Cortex of kidney (tissue), 1 donor: ENCODE data around the gene HOXB6.

Experiments
- DNase-seq: peaks from one replicate; lab custom pipeline; 2025; lab: John Stamatoyannopoulos, UW

The HOXB6 gene

GRCh38 chr17:48604770-48605329 lies at the start of gene HOXB6:
Gene HOXB6 (minus strand): TSS chr17:48604986. CDS start chr17:48598150, 6,836 bp downstream.
- DNase-seq = no peak

DNA sequence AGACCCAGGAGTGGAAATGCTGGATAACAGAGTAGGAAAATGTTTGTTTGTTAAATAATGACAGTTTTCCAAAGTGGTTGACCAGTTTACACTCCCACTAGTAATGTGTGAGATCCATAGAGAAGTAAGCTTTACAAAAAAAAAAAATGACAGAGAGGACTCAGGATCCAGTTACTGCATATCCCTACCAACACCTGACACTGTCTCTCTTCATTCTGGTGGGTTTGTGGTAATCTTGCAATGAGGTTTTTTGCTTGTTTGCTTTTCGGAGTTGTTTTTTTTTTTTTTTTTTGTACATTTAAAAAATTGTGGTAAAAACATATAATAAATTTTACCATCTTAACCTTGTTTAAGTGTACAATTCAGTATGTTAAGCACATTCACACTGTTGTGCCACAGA lies 45.0 kb upstream of the HOXB6 start:
- DNase-seq = no peak

GRCh38 chr17:48647963-48648245 lies 43.1 kb upstream of the HOXB6 start:
- DNase-seq = no peak

DNA sequence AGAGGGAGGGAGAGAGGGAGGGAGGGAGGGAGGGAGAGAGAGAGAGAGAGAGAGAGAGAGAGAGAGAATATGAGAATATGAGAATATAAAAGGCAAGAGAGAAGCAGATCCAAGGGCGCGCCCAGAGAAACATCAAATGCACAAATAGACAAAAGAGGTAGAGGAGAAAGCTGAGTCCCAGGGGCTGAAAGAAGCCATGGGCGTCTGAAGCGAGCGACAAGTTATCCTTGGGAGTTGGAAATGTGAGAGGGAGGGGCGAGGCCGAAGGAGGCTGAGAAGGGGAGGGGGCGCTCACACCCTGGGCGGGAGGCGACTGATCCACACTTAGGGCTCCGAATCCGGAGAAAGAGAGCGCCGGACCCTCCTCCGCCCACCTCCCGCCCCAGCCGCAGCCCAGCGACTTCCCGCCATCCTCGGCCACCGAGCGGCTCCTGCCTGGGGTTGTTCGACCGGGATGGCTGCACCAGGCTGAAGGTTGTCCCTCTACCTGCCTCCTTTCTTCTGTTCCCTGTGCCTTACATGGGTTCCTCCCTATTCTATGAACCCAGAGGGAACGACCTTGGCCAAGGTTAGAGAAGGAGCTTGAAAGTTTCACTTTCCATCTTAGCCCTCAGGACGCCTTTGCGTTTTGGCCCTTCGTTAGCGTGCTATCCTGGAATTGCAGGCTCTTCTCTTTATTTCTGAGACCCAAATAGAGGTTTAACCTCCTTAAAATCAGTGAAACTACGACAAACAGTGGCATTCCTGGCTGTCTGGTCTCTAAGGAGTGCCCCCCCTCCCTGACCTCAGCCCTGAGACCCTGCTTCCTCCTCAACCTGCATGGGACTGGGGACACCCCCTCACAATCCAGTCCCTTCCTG lies 42.5 kb upstream of the HOXB6 start:
- no peak for DNase-seq

- DNase-seq = no peak
Measured at GRCh38 chr17:48646183-48647102, 41.7 kb upstream of the HOXB6 start.

GRCh38 chr17:48645639-48646182 lies 40.9 kb upstream of the HOXB6 start:
- no peak for DNase-seq

DNA sequence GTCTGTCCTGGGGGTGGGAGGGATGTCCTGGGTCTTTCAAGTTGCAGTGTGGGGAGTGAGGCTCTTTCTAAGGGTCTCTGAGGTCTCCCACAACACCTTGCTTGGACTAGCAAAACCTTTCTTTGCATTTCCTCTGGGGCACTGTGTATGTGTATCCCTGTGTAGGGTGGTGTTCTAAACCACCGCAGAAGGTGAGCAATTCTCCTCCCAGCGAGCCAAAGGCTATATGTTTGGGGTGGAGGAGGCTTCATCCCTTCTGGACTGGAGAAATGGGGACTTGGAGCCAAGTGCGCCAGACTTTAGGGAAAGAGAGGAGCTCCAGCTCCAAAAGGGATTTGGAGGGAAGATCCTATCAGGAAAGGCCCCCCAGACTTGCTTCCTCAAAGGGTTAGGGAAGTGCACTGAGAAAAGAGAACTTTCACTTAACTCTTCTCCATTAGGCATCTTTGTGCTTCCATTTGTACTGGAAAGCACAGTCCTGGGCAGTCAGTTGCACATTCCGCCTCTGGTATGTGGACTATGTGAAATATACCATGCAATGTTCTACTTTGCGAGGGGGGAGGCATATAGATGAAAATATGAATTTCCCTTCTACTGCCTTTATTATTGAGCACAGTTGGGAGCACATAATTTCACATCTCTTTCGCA lies 40.2 kb upstream of the HOXB6 start:
- DNase-seq = no peak

- DNase-seq = no peak
Measured at GRCh38 chr17:48644159-48644558, 39.4 kb upstream of the HOXB6 start.

- DNase-seq = no peak
Measured at GRCh38 chr17:48643697-48644012, 38.9 kb upstream of the HOXB6 start.

DNA sequence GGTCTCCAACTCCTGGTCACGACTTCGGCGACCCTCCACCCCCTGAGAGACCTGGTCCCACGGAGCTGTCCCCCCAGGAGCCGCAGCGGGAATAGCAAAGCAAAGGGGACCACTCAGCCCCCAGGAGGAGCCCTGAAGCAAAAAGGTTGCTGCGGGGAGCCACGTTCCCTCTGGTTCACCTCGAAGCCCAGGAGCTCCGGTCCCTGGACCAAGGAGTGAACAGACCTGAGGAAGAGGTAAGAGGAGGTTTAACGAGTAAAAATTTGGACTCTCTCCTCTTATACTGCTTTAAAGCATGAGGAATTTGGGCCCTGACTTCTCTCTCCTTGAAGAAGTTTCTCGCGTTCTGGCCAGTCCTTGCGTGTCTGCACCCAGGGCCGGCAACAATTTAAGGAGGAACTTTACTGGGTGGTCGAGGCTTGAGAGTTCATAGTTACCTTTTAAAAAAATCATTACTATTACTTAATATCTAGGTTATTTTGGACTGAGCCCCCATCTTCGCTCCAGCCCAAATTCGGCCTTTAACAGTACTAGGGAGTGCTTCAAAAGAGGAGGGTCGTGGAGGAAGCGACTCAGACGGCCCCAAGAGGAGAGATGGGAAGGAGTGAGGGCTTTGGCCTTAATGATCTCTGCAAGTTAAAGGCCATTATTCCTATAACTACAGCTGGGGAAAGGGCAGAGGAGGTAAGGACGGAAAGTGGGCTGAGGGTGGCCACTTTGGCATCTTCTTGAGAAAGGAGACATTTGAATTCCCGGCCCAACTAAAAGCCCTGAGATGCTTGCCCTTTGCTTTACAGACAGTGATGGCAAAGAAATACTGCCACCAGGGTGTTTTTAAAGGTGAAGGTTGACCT lies 38.3 kb upstream of the HOXB6 start:
- DNase-seq = no peak

- DNase-seq = no peak
Measured at GRCh38 chr17:48642059-48642842, 37.5 kb upstream of the HOXB6 start.

- DNase-seq = no peak
Measured at GRCh38 chr17:48641541-48642058, 36.8 kb upstream of the HOXB6 start.

DNA sequence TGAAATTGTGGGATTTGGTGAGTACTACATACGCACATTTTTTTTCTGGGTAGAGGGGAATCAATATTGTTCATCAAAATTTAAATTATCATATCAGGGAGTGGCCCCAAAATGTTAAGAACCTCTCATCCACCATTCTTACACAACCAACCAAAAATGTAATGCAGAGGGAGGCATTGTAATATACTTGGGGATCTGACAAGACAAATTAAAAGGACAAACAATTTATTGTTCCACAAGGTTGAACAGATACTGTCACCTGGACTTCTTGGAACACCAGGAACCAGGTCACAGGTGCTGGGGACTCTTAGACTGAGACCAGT lies 36.0 kb upstream of the HOXB6 start:
- no peak for DNase-seq

DNA sequence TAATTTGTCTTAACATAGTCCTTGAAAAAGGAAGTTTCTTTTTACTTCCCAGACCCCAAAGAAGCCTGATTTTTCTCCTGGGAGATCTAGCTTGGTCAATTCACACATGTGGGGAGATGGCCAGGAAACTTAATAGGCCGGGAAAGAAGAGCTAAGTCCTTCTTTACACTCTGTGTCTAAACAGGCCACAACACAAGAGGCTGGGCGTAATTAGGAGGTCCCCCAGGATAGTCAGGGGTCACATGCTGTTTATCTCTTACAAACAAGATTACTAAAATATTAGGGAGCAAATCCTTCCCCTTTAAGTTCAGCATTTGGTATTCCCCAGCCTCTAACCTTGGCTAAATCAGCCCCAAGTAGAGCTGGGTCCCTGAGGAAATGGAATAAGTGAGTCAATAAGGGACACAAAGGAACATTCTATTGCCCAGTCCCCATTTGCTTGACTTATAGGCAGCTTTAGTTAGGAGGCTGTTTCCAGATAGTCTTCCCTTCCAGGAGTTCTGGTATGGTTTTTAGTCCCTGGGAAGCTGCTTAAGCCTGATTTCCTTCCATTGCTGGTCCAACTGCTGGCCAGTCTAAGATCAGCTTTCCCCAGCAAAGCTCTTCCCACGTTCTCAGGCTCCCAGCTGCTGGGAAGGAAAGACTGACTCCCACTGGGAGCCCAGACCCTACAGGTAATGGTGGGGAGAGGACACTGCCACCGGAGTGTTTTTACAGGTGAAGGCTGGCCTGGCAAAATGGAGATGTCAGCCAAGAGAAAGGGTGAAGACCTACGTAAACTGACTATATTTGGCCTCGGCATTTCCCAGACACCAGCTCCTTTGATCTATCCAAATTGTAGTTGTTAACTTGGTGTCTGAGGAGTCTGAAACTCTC lies 35.4 kb upstream of the HOXB6 start:
- no peak for DNase-seq

- no peak for DNase-seq
Measured at GRCh38 chr17:48639136-48639535, 34.4 kb upstream of the HOXB6 start.

- DNase-seq = no peak
Measured at GRCh38 chr17:48637323-48638260, 32.8 kb upstream of the HOXB6 start.

DNA sequence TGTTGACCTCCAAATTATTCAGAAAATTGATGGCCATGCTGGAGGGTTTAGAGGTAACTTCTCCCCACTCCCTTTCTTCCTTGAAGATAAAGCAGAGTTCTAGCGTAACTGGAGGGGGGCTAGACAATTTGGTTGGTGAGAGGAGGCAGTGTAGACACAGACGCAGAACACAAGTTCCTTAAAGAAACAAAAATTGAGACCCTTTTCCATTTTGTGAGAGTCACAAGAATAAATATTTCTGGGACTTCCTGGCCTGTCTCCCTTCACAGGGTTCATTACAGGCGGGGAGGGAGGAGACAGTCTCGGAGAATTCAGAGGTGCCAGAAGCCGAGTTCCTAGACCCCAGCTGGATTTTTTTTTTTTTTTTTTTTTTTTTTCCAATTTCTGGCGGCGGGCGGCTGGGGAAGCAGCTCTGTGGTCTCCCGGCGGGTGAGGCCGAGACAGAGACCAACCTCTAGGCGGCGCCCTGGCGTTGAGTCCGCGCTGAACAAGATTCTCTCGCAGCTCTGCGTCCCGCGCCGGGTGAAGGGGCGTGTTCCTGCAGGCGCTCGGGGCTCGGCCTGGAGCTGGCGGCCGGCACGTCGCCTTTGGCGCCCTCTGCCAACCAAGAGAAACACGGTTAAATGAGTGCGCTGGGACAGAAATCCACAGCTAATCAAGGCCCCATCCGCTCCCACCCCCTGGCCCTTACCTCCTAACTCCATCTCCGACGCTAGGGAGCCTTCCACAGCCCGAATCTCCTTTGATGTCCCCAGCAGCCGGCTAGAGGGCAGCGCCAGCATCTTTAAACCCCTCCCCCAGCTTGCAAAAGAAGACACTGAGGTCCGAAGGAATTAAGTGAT lies 31.6 kb upstream of the HOXB6 start:
- no peak for DNase-seq
